Mucosa of descending colon (tissue), 3 donors: ENCODE measurements around the gene PDIA4. TPM values are rescaled to one million over a fixed set of nuclear protein-coding genes. Genes with fewer than 3 reads are reported as not detected.

ENCODE experiments used
- ATAC-seq: fragments of 200-7000 bp; cut with Tn5 transposase; one replicate; pipeline ENCODE4 v1.9.1; 2020; ENCODE audit warnings: mild to moderate bottlenecking, moderate library complexity
- DNase-seq, 3 donors: peaks; one replicate each; pipeline ENCODE4 v3.0.0-alpha.2; 2020
- H3K36me3 ChIP-seq: fragments of 200-600 bp; one replicate; pipeline ENCODE4 v1.8.0; 2021; ENCODE audit warnings: low read depth, mild to moderate bottlenecking
- H3K4me1 ChIP-seq: fragments of 200-600 bp; one replicate; pipeline ENCODE4 v1.8.0; 2021; ENCODE audit warnings: low read depth, mild to moderate bottlenecking
- H3K4me3 ChIP-seq: fragments of 200-600 bp; one replicate; pipeline ENCODE4 v1.8.0; 2021; ENCODE audit warnings: mild to moderate bottlenecking
- H3K9me3 ChIP-seq: fragments of 200-600 bp; one replicate; pipeline ENCODE4 v1.8.0; 2021; ENCODE audit warnings: mild to moderate bottlenecking
- CTCF ChIP-seq: fragments of 200-600 bp; IDR thresholded peaks from one replicate; pipeline ENCODE4 v1.8.0; 2022; ENCODE audit warnings: antibody characterized with exemption, mild to moderate bottlenecking
- intact Hi-C, 2 donors: fragments of 100-400 bp; cut with DNase I in 1 of 2; cut with micrococcal nuclease in 1 of 2; formaldehyde crosslinking; loops; one replicate each; pipeline versions ENCODE4 v1.11.0 to v1.11.1; 2022; cut with DNase I, micrococcal nuclease
- total RNA-seq, 3 donors: library from RNA; stranded (reverse); fragmentation: NEBNext Ultra II Directional in 2 of 3; extraction: Animal tissue kit (Norgen Biotek cat#: 25700) in 2 of 3; gene quantifications; one replicate each; pipeline versions ENCODE4 v1.2.1 to v1.2.4, GENCODE V29; 2021 to 2023
- donor health status: DM: no; HTN: no; CAD: no; lungs with moderate emphysema.
- donor health status: DM: no; HTN: no; CAD: no.
- donor health status: DM: no; HTN: yes; CAD: no.

Gene PDIA4
- total RNA-seq, 3 donors from 2014 or later = 78.4 to 211 (median 109) TPM

GRCh38 chr7:149027611-149028345 lies 527 bp downstream of the PDIA4 start:
- TF ChIP-seq CTCF = no peak
- DNase-seq (no peak), ATAC-seq (no peak)
- H3K4me3 ChIP-seq = peak overlapping the region; percentile 91
- intact Hi-C loops = no loop called here
- H3K36me3 ChIP-seq = no peaks in the 10 kb centered on the region
- H3K4me1 ChIP-seq = peaks cover 10% of the 10 kb centered on the region
- H3K9me3 ChIP-seq = no peaks in the 10 kb centered on the region

- Histone ChIP-seq H3K9me3 (no peaks in the 10 kb centered on the region), H3K36me3 (no peaks in the 10 kb centered on the region), H3K4me1 (peaks cover 10% of the 10 kb centered on the region), H3K4me3 (no peak overlapping the region)
- TF ChIP-seq CTCF = no peak
- DNase-seq = peak in 1 of 3 donors; percentile 17
- ATAC-seq = no peak
- intact Hi-C loops = no loop called here
These were observed 1.2 kb downstream of the PDIA4 start for GRCh38 chr7:149027055-149027454.

DNA sequence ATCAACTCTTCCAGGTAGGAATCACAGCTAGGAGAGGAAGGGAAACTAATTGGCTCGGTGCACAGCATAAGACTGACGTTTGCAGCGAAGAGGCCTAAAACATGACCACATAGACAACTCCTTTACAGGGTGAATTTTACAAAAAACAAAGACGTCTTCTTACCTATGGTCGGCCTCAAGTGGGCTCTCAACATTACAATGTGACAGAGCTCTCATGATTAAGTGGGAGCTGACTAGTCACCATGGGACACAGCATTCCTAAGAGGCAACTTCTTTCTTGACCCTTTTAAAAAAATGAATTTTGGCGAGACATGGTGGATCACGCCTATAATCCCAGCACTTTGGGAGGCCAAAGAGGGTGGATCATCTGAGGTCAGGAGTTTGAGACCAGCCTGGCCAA lies 4.6 kb downstream of the PDIA4 start:
- no peaks in the 10 kb centered on the region for H3K36me3 ChIP-seq
- TF ChIP-seq CTCF = no peak
- intact Hi-C loops = no loop called here
- H3K4me1 ChIP-seq = peaks cover 10% of the 10 kb centered on the region
- H3K4me3 ChIP-seq = no peak overlapping the region
- DNase-seq (no peak), ATAC-seq (no peak)
- no peaks in the 10 kb centered on the region for H3K9me3 ChIP-seq

GRCh38 chr7:149022756-149023360 lies 5.4 kb downstream of the PDIA4 start:
- H3K36me3 ChIP-seq = no peaks in the 10 kb centered on the region
- no peak for DNase-seq
- H3K9me3 ChIP-seq = no peaks in the 10 kb centered on the region
- intact Hi-C loops = no loop called here
- H3K4me3 ChIP-seq = no peak overlapping the region
- TF ChIP-seq CTCF = no peak
- peaks cover 10% of the 10 kb centered on the region for H3K4me1 ChIP-seq
- no peak for ATAC-seq

- Histone ChIP-seq H3K4me3 (no peak overlapping the region), H3K36me3 (no peaks in the 10 kb centered on the region), H3K9me3 (no peaks in the 10 kb centered on the region), H3K4me1 (peaks cover 1% of the 10 kb centered on the region)
- no peak for TF ChIP-seq CTCF
- ATAC-seq = no peak
- intact Hi-C loops = no loop called here
- no peak for DNase-seq
These were observed 6.6 kb downstream of the PDIA4 start for GRCh38 chr7:149021725-149022062.
